Naive B cell (primary cell): ENCODE results near the gene LTBP1. TPM values are rescaled to one million over a fixed set of nuclear protein-coding genes. Genes with fewer than 3 reads are reported as not detected.
"Not testable (repeated sequence)": the region's sequence is repeated elsewhere in the genome, so short reads cannot be mapped to it uniquely, and the experiment has no call there.

Experiments
- ATAC-seq, 2 donors: fragments of 150-1000 bp; cut with Tn5 transposase; 2 replicates each; pipeline ENCODE4 v1.10.0; 2021; ENCODE audit warnings: low read depth in 2 of 2, mild to moderate bottlenecking in 2 of 2, moderate library complexity in 2 of 2
- DNase-seq: peaks from one replicate; pipeline ENCODE4 v3.0.0; 2022
- H3K27ac Mint-ChIP-seq, 6 donors: one replicate each; pipeline ENCODE4 v1.8.0; 2020 to 2022; ENCODE audit warnings: mild to moderate bottlenecking in 6 of 6, mixed read lengths in 6 of 6, moderate library complexity in 5 of 6, inconsistent platforms in 2 of 6
- H3K27me3 Mint-ChIP-seq, 3 donors: one replicate each; pipeline ENCODE4 v1.8.0; 2021 to 2022; ENCODE audit warnings: mixed read lengths in 3 of 3, mild to moderate bottlenecking in 1 of 3
- H3K36me3 Mint-ChIP-seq, 2 donors: one replicate each; pipeline ENCODE4 v1.8.0; 2020 to 2022; ENCODE audit warnings: mixed read lengths in 2 of 2, inconsistent platforms in 1 of 2, mild to moderate bottlenecking in 1 of 2
- H3K4me1 Mint-ChIP-seq, 3 donors: one replicate each; pipeline ENCODE4 v1.8.0; 2020 to 2022; ENCODE audit warnings: mixed read lengths in 3 of 3, inconsistent platforms in 1 of 3, mild to moderate bottlenecking in 1 of 3, moderate library complexity in 1 of 3
- H3K4me3 Mint-ChIP-seq, 8 donors: one replicate each; pipeline ENCODE4 v1.8.0; 2020 to 2022; ENCODE audit warnings: mild to moderate bottlenecking in 8 of 8, mixed read lengths in 8 of 8, moderate library complexity in 8 of 8, inconsistent platforms in 2 of 8
- H3K9me3 Mint-ChIP-seq, 7 donors: one replicate each; pipeline ENCODE4 v1.8.0; 2020 to 2022; ENCODE audit warnings: mixed read lengths in 7 of 7, mild to moderate bottlenecking in 5 of 7, inconsistent platforms in 2 of 7, moderate library complexity in 1 of 7
- polyA plus RNA-seq, 6 donors: library from polyadenylated mRNA; unstranded; fragments of 300-500 nt; fragmentation: Illumina TruSeq; gene quantifications; one replicate each; pipeline ENCODE4 v1.2.3, GENCODE V29; 2021; ENCODE audit warnings: low read depth in 6 of 6

The LTBP1 gene
- polyA plus RNA-seq, 6 donors from 2014 or later, result 0.43 to 2.0 (median 0.92) TPM; not detected in 1

- no peak overlapping the region for H3K4me3 Mint-ChIP-seq
These were observed 278.6 kb downstream of the LTBP1 start for GRCh38 chr2:33225350-33225749.

GRCh38 chr2:33226546-33226945 is 279.8 kb downstream of the LTBP1 start:
- no peaks in the 10 kb centered on the region for H3K4me1 Mint-ChIP-seq
- DNase-seq, result no peak
- ATAC-seq, result no peak
- H3K9me3 Mint-ChIP-seq, result peaks cover 0 to 8% (median 2%) of the 10 kb centered on the region in 7 donors
- no peaks in the 10 kb centered on the region for H3K36me3 Mint-ChIP-seq
- no peak overlapping the region for H3K4me3 Mint-ChIP-seq
- H3K27ac Mint-ChIP-seq, result no peak overlapping the region
- H3K27me3 Mint-ChIP-seq, result peaks cover 4 to 17% (median 12%) of the 10 kb centered on the region in 3 donors

More at GRCh38 chr2:33225350-33225749, 278.6 kb downstream of the LTBP1 start:
- DNase-seq, result no peak
- Mint-ChIP-seq H3K4me1 (no peaks in the 10 kb centered on the region), H3K36me3 (no peaks in the 10 kb centered on the region), H3K9me3 (peaks cover 0 to 8% (median 2%) of the 10 kb centered on the region in 7 donors), H3K27ac (no peak overlapping the region), H3K27me3 (peaks cover 0 to 20% (median 11%) of the 10 kb centered on the region in 3 donors)
- ATAC-seq, result no peak

- H3K9me3 Mint-ChIP-seq, result peaks cover 0 to 8% (median 2%) of the 10 kb centered on the region in 7 donors
- no peaks in the 10 kb centered on the region for H3K36me3 Mint-ChIP-seq
- peaks cover 21 to 23% (median 21%) of the 10 kb centered on the region in 3 donors for H3K27me3 Mint-ChIP-seq
- no peaks in the 10 kb centered on the region for H3K4me1 Mint-ChIP-seq
- no peak overlapping the region for H3K4me3 Mint-ChIP-seq
- no peak overlapping the region for H3K27ac Mint-ChIP-seq
- no peak for ATAC-seq
- no peak for DNase-seq
These were observed 282.9 kb downstream of the LTBP1 start for GRCh38 chr2:33229646-33230045.

GRCh38 chr2:33230195-33230594 is 283.4 kb downstream of the LTBP1 start:
- ATAC-seq (no peak), DNase-seq (no peak)
- Mint-ChIP-seq H3K4me1 (no peaks in the 10 kb centered on the region), H3K27me3 (peaks cover 20 to 23% (median 21%) of the 10 kb centered on the region in 3 donors), H3K27ac (peak overlapping the region in 1 of 6 donors; percentile 28), H3K9me3 (peaks cover 0 to 7% (median 2%) of the 10 kb centered on the region in 7 donors), H3K36me3 (no peaks in the 10 kb centered on the region), H3K4me3 (no peak overlapping the region)

GRCh38 chr2:33230842-33231241 is 284.1 kb downstream of the LTBP1 start:
- Mint-ChIP-seq H3K27me3 (peaks cover 14 to 21% (median 21%) of the 10 kb centered on the region in 3 donors), H3K4me3 (no peak overlapping the region), H3K4me1 (no peaks in the 10 kb centered on the region), H3K27ac (no peak overlapping the region), H3K36me3 (no peaks in the 10 kb centered on the region), H3K9me3 (peaks cover 0 to 7% (median 0%) of the 10 kb centered on the region in 7 donors)
- ATAC-seq (no peak), DNase-seq (no peak)

GRCh38 chr2:33235559-33235958 is 288.8 kb downstream of the LTBP1 start:
- DNase-seq, H3K36me3 Mint-ChIP-seq, H3K4me1 Mint-ChIP-seq, H3K9me3 Mint-ChIP-seq, ATAC-seq, H3K4me3 Mint-ChIP-seq: not testable (repeated sequence)
- H3K27me3 Mint-ChIP-seq, result peaks cover 10 to 21% (median 21%) of the 10 kb centered on the region in 3 donors
- peak overlapping the region in 1 of 6 donors; percentile 14 for H3K27ac Mint-ChIP-seq

GRCh38 chr2:33236482-33237385 is 290.0 kb downstream of the LTBP1 start:
- no peak overlapping the region for H3K4me3 Mint-ChIP-seq
- no peak overlapping the region for H3K27ac Mint-ChIP-seq
- H3K36me3 Mint-ChIP-seq, result no peaks in the 10 kb centered on the region
- no peaks in the 10 kb centered on the region for H3K4me1 Mint-ChIP-seq
- peaks cover 4 to 15% (median 14%) of the 10 kb centered on the region in 3 donors for H3K27me3 Mint-ChIP-seq
- ATAC-seq (no peak), DNase-seq (no peak)
- peaks cover 0 to 7% (median 0%) of the 10 kb centered on the region in 7 donors for H3K9me3 Mint-ChIP-seq

GRCh38 chr2:33238111-33238510 is 291.4 kb downstream of the LTBP1 start:
- DNase-seq (no peak), ATAC-seq (no peak)
- Mint-ChIP-seq H3K27me3 (peaks cover 0 to 11% (median 9%) of the 10 kb centered on the region in 3 donors), H3K36me3 (no peaks in the 10 kb centered on the region), H3K9me3 (peaks cover 0 to 7% (median 0%) of the 10 kb centered on the region in 7 donors), H3K4me3 (no peak overlapping the region), H3K27ac (no peak overlapping the region), H3K4me1 (no peaks in the 10 kb centered on the region)

GRCh38 chr2:33240178-33240577 is 293.4 kb downstream of the LTBP1 start:
- Mint-ChIP-seq H3K27me3 (peaks cover 0 to 5% (median 0%) of the 10 kb centered on the region in 3 donors), H3K36me3 (no peaks in the 10 kb centered on the region), H3K9me3 (peaks cover 0 to 5% (median 0%) of the 10 kb centered on the region in 7 donors), H3K4me3 (no peak overlapping the region), H3K4me1 (no peaks in the 10 kb centered on the region), H3K27ac (no peak overlapping the region)
- DNase-seq, result no peak
- ATAC-seq, result no peak

GRCh38 chr2:33241072-33241471 is 294.3 kb downstream of the LTBP1 start:
- H3K36me3 Mint-ChIP-seq, result no peaks in the 10 kb centered on the region
- H3K4me1 Mint-ChIP-seq, result no peaks in the 10 kb centered on the region
- H3K9me3 Mint-ChIP-seq, result peaks cover 0 to 2% (median 0%) of the 10 kb centered on the region in 7 donors
- no peak overlapping the region for H3K4me3 Mint-ChIP-seq
- ATAC-seq, result no peak
- H3K27me3 Mint-ChIP-seq, result peaks cover under 1 to 5% (median 2%) of the 10 kb centered on the region in 3 donors
- DNase-seq, result no peak
- no peak overlapping the region for H3K27ac Mint-ChIP-seq

GRCh38 chr2:33241581-33241980 is 294.8 kb downstream of the LTBP1 start:
- Mint-ChIP-seq H3K27ac (no peak overlapping the region), H3K4me1 (no peaks in the 10 kb centered on the region), H3K27me3 (peaks cover 2 to 5% (median 4%) of the 10 kb centered on the region in 3 donors), H3K4me3 (no peak overlapping the region), H3K9me3 (peaks cover 0 to under 1% (median 0%) of the 10 kb centered on the region in 7 donors), H3K36me3 (no peaks in the 10 kb centered on the region)
- DNase-seq, result no peak
- ATAC-seq, result no peak

GRCh38 chr2:33242845-33243244 is 296.1 kb downstream of the LTBP1 start:
- ATAC-seq, result no peak
- Mint-ChIP-seq H3K9me3 (no peaks in the 10 kb centered on the region), H3K27ac (no peak overlapping the region), H3K4me3 (no peak overlapping the region), H3K27me3 (peaks cover 1 to 5% (median 4%) of the 10 kb centered on the region in 3 donors), H3K36me3 (no peaks in the 10 kb centered on the region), H3K4me1 (no peaks in the 10 kb centered on the region)
- no peak for DNase-seq

GRCh38 chr2:33246432-33246831 is 299.7 kb downstream of the LTBP1 start:
- H3K4me3 Mint-ChIP-seq, result no peak overlapping the region
- H3K9me3 Mint-ChIP-seq, result no peaks in the 10 kb centered on the region
- peak overlapping the region in 1 of 6 donors; percentile 5 for H3K27ac Mint-ChIP-seq
- H3K27me3 Mint-ChIP-seq, result peaks cover 5 to 7% (median 6%) of the 10 kb centered on the region in 3 donors
- H3K4me1 Mint-ChIP-seq, result no peaks in the 10 kb centered on the region
- no peaks in the 10 kb centered on the region for H3K36me3 Mint-ChIP-seq
- DNase-seq, result no peak
- no peak for ATAC-seq

- no peak overlapping the region for H3K4me3 Mint-ChIP-seq
- no peak for DNase-seq
- ATAC-seq, result no peak
- H3K27me3 Mint-ChIP-seq, result peaks cover 5 to 7% (median 6%) of the 10 kb centered on the region in 3 donors
- H3K9me3 Mint-ChIP-seq, result no peaks in the 10 kb centered on the region
- no peaks in the 10 kb centered on the region for H3K4me1 Mint-ChIP-seq
- no peaks in the 10 kb centered on the region for H3K36me3 Mint-ChIP-seq
- H3K27ac Mint-ChIP-seq, result no peak overlapping the region
These were observed 300.6 kb downstream of the LTBP1 start for GRCh38 chr2:33247365-33247764.
